Measurements from ENCODE around the gene CASD1. TPM values are rescaled to one million over a fixed set of nuclear protein-coding genes. Genes with fewer than 3 reads are reported as not detected.

CASD1 gene
- total RNA-seq, 4 donors from 2014 or later, result 9.8 to 25.0 (median 14.2) TPM

DNA sequence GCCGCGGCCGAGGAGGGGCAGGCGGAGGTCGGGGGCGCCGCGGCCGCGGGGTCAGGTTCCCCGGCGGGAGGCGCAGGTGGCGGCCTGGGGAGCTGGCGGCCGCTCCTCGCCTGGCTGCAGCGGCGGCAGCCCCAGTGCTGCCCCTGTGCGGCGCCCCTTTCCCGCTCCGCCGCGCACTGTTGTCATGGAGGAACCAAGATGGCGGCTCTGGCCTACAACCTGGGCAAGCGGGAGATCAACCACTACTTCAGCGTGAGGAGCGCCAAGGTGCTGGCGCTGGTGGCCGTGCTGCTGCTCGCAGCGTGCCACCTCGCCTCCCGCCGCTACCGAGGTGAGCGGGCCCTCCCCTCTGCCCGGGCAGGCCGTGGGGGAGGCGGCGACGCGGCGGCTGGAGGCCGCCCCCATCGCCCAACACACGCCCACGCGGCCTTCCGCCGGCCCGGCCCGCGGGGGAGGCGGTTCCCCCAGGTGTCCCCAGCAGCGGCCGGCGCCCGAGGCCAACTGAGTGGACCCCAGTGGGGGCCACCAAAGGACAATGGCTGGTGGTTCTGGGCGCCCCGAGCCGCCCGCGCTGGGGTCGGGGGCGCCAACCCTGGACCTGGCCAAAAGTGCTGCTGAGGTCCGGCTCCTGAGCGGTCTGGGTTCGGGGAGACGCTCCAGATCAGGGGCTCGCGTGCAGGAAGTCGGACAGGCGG lies 425 bp downstream of the CASD1 start:
- H3K4me1 ChIP-seq, result peaks cover 28 to 36% of the 10 kb centered on the region in 2 donors
- TF ChIP-seq, protein P1, sequence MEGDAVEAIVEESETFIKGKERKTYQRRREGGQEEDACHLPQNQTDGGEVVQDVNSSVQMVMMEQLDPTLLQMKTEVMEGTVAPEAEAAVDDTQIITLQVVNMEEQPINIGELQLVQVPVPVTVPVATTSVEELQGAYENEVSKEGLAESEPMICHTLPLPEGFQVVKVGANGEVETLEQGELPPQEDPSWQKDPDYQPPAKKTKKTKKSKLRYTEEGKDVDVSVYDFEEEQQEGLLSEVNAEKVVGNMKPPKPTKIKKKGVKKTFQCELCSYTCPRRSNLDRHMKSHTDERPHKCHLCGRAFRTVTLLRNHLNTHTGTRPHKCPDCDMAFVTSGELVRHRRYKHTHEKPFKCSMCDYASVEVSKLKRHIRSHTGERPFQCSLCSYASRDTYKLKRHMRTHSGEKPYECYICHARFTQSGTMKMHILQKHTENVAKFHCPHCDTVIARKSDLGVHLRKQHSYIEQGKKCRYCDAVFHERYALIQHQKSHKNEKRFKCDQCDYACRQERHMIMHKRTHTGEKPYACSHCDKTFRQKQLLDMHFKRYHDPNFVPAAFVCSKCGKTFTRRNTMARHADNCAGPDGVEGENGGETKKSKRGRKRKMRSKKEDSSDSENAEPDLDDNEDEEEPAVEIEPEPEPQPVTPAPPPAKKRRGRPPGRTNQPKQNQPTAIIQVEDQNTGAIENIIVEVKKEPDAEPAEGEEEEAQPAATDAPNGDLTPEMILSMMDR (IDR thresholded peaks at IDR 0.05 in 4 of 5, conservative IDR thresholded peaks at IDR 0.05 in 1 of 5), result peak in 3 of 5 experiments; percentile 9 to 53 (median 33)
- TF ChIP-seq POLR2A (IDR thresholded peaks at IDR 0.05), result peak in 1 of 2 donors; percentile 18
- H3K9me3 ChIP-seq, result no peaks in the 10 kb centered on the region
- H3K36me3 ChIP-seq, result no peaks in the 10 kb centered on the region
- intact Hi-C loops (cut with DNase I; ENCODE audit: low total_unique reads), result loop anchor here (2.0 to 10.0 kb wide), 4 partner anchors 115 to 1175 kb away; partner anchors contain the start of gene SGCE
- H3K27ac ChIP-seq, result peak overlapping the region; percentile 88 to 95 (median 94)
- peak overlapping the region; percentile 80 to 94 (median 88) for H3K4me3 ChIP-seq
- no peaks in the 10 kb centered on the region for H3K27me3 ChIP-seq
- ATAC-seq, result peak; percentile 85 to 90
- peak; percentile 43 to 59 for DNase-seq
- in situ Hi-C loops (cut with MboI; ENCODE audit: low sequenced_read_pairs in 4 of 4), result no loop called here

DNA sequence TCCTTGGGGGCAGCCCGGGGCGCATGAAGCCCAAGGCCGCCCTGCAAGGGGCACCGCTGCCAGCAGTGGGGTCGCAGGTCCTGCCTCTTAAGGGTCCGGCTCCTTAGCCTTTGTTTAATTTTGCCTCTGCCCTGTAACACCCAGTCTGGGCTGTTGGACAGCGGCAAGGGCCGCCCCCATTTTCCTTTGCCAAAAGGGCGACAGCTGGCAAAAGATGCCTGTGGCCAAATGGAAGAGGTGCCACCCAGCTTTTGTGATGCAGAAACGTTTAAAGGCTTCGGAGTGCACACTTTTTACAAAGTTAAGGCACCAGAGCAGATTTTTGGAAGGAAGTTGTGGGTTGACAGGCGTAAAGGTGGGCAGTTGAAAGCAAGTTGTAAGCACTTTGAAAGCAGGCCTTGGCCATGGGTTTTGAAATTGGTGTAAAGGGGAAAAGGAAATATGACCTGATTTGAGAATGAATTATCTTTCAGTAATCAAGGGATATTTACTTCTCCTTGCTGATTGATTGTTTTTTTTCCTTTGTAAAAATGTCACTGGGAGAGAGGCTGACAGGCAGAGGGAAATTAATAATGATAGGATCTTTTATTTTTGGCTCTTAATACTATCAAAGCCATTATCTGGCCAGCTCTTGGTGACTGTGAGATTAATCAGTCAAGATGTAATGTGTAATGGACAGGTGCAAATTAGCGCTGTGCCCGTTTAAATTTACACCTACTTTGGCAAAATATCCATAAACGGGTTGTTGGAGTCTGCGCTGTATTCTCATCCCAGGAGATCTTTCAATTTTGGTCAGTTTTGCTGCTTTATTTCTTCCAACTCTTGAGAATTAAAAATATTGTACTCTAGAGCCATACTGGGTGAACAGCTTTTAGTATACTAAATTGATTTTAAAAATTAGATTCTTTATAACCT lies 1.2 kb downstream of the CASD1 start:
- H3K9me3 ChIP-seq, result no peaks in the 10 kb centered on the region

DNA sequence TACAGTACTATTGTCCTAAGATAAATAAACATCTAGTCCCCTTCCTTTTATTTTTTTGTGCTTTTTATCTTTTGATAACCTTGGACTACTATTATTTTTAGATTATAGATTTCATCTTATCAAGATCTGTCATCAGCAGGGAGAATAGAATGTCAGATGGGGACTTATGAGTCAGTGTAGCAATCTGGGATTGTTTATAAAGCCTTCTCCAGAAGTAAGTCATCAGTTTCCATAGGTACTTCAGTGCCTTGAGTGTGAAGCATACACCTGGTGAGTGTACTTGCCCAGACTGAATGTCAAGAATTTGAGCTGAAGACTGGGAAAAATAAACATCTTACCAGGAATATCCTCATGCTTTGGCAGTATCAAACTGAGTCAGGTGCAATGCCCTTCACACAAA lies 2.1 kb downstream of the CASD1 start:
- H3K27ac ChIP-seq, result peak overlapping the region in 1 of 4 donors; percentile 88
- TF ChIP-seq POLR2A (IDR thresholded peaks at IDR 0.05), result no peak
- TF ChIP-seq, protein P1 (IDR thresholded peaks at IDR 0.05 in 4 of 5, conservative IDR thresholded peaks at IDR 0.05 in 1 of 5), result no peak
- no peaks in the 10 kb centered on the region for H3K36me3 ChIP-seq
- ATAC-seq (no peak), DNase-seq (no peak)
- intact Hi-C loops (cut with DNase I; ENCODE audit: low total_unique reads), result loop anchor here (2.0 to 10.0 kb wide), 4 partner anchors 113 to 1173 kb away; partner anchors contain the start of gene SGCE
- H3K4me1 ChIP-seq, result peaks cover 28 to 44% of the 10 kb centered on the region in 2 donors
- H3K9me3 ChIP-seq, result no peaks in the 10 kb centered on the region
- no peak overlapping the region for H3K4me3 ChIP-seq
- no peaks in the 10 kb centered on the region for H3K27me3 ChIP-seq
- in situ Hi-C loops (cut with MboI; ENCODE audit: low sequenced_read_pairs in 4 of 4), result no loop called here

More for the DNA sequence above, 1.2 kb downstream of the CASD1 start:
- H3K4me3 ChIP-seq, result peak overlapping the region; percentile 80 to 94 (median 88)
- H3K4me1 ChIP-seq, result peaks cover 28 to 44% of the 10 kb centered on the region in 2 donors
- no peaks in the 10 kb centered on the region for H3K27me3 ChIP-seq
- in situ Hi-C loops (cut with MboI; ENCODE audit: low sequenced_read_pairs in 4 of 4), result no loop called here
- no peaks in the 10 kb centered on the region for H3K36me3 ChIP-seq
- peak; percentile 5 to 46 for DNase-seq
- H3K27ac ChIP-seq, result peak overlapping the region; percentile 88 to 95 (median 94)
- ATAC-seq, result peak; percentile 63 to 67
- intact Hi-C loops (cut with DNase I; ENCODE audit: low total_unique reads), result loop anchor here (2.0 to 10.0 kb wide), 4 partner anchors 114 to 1174 kb away; partner anchors contain the start of gene SGCE
- TF ChIP-seq, protein P1 (IDR thresholded peaks at IDR 0.05 in 4 of 5, conservative IDR thresholded peaks at IDR 0.05 in 1 of 5), result no peak
- no peak for TF ChIP-seq POLR2A (IDR thresholded peaks at IDR 0.05)

DNA sequence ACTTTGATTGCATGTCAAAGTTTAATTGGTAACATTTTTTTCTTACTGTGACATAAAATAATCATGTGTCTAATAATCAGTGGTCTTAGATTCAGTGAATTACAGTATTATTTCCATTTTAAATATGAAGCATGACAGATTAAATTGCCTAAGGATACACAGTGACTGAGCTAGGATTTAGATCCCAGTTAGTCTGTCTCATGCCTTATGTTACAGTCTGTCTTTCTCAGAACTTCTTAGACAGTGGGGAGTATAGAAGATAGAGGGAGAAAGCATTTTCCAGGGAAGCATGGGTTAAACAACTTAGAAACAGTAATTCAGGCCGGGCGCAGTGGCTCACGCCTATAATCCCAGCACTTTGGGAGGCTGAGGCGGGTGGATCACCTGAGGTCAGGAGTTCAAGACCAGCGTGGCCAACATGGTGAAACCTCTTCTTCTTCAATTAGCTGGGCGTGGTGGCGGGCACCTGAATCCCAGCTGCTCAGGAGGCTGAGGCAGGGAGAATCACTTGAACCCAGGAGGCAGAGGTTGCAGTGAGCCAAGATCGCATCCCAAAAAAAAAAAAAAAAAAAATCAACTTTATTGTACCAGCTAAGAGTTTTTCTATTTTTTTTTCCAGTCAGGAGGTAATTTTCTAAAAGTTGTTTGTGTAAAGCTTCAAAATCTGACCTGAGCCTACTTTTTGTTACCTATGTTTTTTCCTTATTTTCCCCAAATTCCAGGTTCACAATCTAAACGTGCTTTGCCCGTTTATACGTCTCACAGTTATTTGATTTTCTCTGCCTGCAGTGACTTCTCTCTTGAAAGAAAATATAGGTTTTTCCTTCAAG lies 3.3 kb downstream of the CASD1 start:
- no peak overlapping the region for H3K4me3 ChIP-seq
- ATAC-seq, result no peak
- in situ Hi-C loops (cut with MboI; ENCODE audit: low sequenced_read_pairs in 4 of 4) (no loop called here), intact Hi-C loops (cut with DNase I; ENCODE audit: low total_unique reads) (loop anchor here (5.0 to 10.0 kb wide), 3 partner anchors 112 to 1172 kb away; no protein-coding TSS in a partner anchor)
- H3K4me1 ChIP-seq, result peaks cover 28 to 44% of the 10 kb centered on the region in 2 donors
- DNase-seq, result no peak
- H3K27ac ChIP-seq, result no peak overlapping the region
- no peaks in the 10 kb centered on the region for H3K36me3 ChIP-seq
- no peaks in the 10 kb centered on the region for H3K27me3 ChIP-seq
- TF ChIP-seq POLR2A (IDR thresholded peaks at IDR 0.05), result no peak
- TF ChIP-seq, protein P1 (IDR thresholded peaks at IDR 0.05 in 4 of 5, conservative IDR thresholded peaks at IDR 0.05 in 1 of 5), result no peak
- no peaks in the 10 kb centered on the region for H3K9me3 ChIP-seq

Measured in gastrocnemius medialis (tissue), 4 donors.